GM19240 (cell line): ENCODE data around the gene CDHR1.

Experiments
- DNase-seq: peaks from one replicate; pipeline ENCODE4 v3.0.0; 2011; ENCODE audit warnings: low spot score; ENCODE audit not compliant: insufficient read length

Gene CDHR1

GRCh38 chr10:84226616-84227015 lies 32.3 kb downstream of the CDHR1 start:
- DNase-seq: no peak

- DNase-seq: no peak
Observed at GRCh38 chr10:84227810-84228209, 33.5 kb downstream of the CDHR1 start.

GRCh38 chr10:84230359-84230758 lies 36.0 kb downstream of the CDHR1 start:
- DNase-seq: no peak

GRCh38 chr10:84232376-84232775 lies 38.0 kb downstream of the CDHR1 start:
- DNase-seq: no peak

- no peak for DNase-seq
Observed at GRCh38 chr10:84233940-84234339, 39.6 kb downstream of the CDHR1 start.

- no peak for DNase-seq
Observed at GRCh38 chr10:84234479-84234878, 40.1 kb downstream of the CDHR1 start.

GRCh38 chr10:84235096-84235495 lies 40.8 kb downstream of the CDHR1 start:
- DNase-seq: no peak

GRCh38 chr10:84236807-84237198 lies 42.5 kb downstream of the CDHR1 start:
- no peak for DNase-seq

GRCh38 chr10:84237199-84238051 lies 43.1 kb downstream of the CDHR1 start:
- no peak for DNase-seq

- no peak for DNase-seq
Observed at GRCh38 chr10:84238909-84239308, 44.6 kb downstream of the CDHR1 start.

- DNase-seq: no peak
Observed at GRCh38 chr10:84241185-84241790, 47.0 kb downstream of the CDHR1 start, which contains the start of gene LRIT1. Gene LRIT1, minus strand, starts transcription at chr10:84241546. Its CDS starts 107 bp downstream, at chr10:84241439.

- no peak for DNase-seq
Observed at GRCh38 chr10:84243759-84244158, 49.4 kb downstream of the CDHR1 start.

- DNase-seq: no peak
Observed at GRCh38 chr10:84244651-84245270, 50.4 kb downstream of the CDHR1 start, which contains the start of gene RGR. Gene RGR, plus strand, starts transcription at chr10:84245053. Its CDS starts 38 bp downstream, at chr10:84245091.

GRCh38 chr10:84247496-84247895 lies 53.2 kb downstream of the CDHR1 start:
- no peak for DNase-seq

GRCh38 chr10:84248794-84249193 lies 54.5 kb downstream of the CDHR1 start:
- DNase-seq: no peak

GRCh38 chr10:84254552-84255478 lies 60.5 kb downstream of the CDHR1 start:
- DNase-seq: no peak

- no peak for DNase-seq
Observed at GRCh38 chr10:84256510-84257342, 62.4 kb downstream of the CDHR1 start.

- no peak for DNase-seq
Observed at GRCh38 chr10:84257343-84258020, 63.1 kb downstream of the CDHR1 start.

- no peak for DNase-seq
Observed at GRCh38 chr10:84258034-84258695, 63.8 kb downstream of the CDHR1 start.
